A673 (cell line): ENCODE results near the gene HAPLN3. TPM values are rescaled to one million over a fixed set of nuclear protein-coding genes. Genes with fewer than 3 reads are reported as not detected.

Source experiments
- BruUV-seq: library from RNA; stranded (reverse); fragments of 400-500 nt; replicated peaks from 2 replicates; lab custom pipeline; 2021; lab: Mats Ljungman, UMichigan
- CTCF ChIA-PET: fragments of 300-600 bp; sonication (Branson Sonifier 250); formaldehyde crosslinking; loops from one replicate; lab custom pipeline; 2022; ENCODE audit warnings: antibody characterized with exemption; lab: Charles Lee
- POLR2A ChIA-PET: fragments of 300-600 bp; sonication (Branson Sonifier 250); formaldehyde crosslinking; loops from one replicate; lab custom pipeline; 2022; ENCODE audit warnings: antibody characterized with exemption; ENCODE audit not compliant: low non-redundant PET; lab: Charles Lee
- DNase-seq: peaks from one replicate; pipeline ENCODE4 v3.0.0-alpha.2; 2015; ENCODE audit warnings: low spot score
- H3K27ac ChIP-seq: fragments of 200-600 bp; sonication (generic); 2 replicates; pipeline ENCODE4 v1.5.1; 2016; ENCODE audit warnings: mixed run types, low read depth, mild to moderate bottlenecking, mixed read lengths, antibody characterized with exemption, low read length; ENCODE audit not compliant: poor library complexity, severe bottlenecking
- H3K27me3 ChIP-seq: fragments of 200-600 bp; sonication (generic); replicated peaks from 2 replicates; pipeline ENCODE4 v1.6.1; 2017; ENCODE audit warnings: mixed run types, low read depth, mild to moderate bottlenecking, mixed read lengths, antibody characterized with exemption, low read length; ENCODE audit not compliant: insufficient read depth, poor library complexity
- H3K36me3 ChIP-seq: fragments of 200-600 bp; sonication (generic); 2 replicates; pipeline ENCODE4 v1.6.1; 2016; ENCODE audit warnings: mixed run types, mild to moderate bottlenecking, mixed read lengths, antibody characterized with exemption, low read length; ENCODE audit not compliant: insufficient read depth, poor library complexity, severe bottlenecking
- H3K4me1 ChIP-seq: fragments of 200-600 bp; sonication (generic); 2 replicates; pipeline ENCODE4 v1.6.1; 2017; ENCODE audit warnings: mixed run types, mild to moderate bottlenecking, mixed read lengths, antibody characterized with exemption, low read length; ENCODE audit not compliant: insufficient read depth, poor library complexity, severe bottlenecking
- H3K4me3 ChIP-seq: fragments of 200-600 bp; sonication (generic); 2 replicates; pipeline ENCODE4 v1.5.1; 2016; ENCODE audit warnings: low read depth, mixed run types, mild to moderate bottlenecking, mixed read lengths, low read length; ENCODE audit not compliant: poor library complexity, severe bottlenecking
- H3K9me3 ChIP-seq: fragments of 200-600 bp; sonication (generic); 2 replicates; pipeline ENCODE4 v1.6.1; 2016; ENCODE audit warnings: mixed run types, low read depth, mild to moderate bottlenecking, mixed read lengths, antibody characterized with exemption, low read length; ENCODE audit not compliant: poor library complexity, severe bottlenecking
- EZH2 ChIP-seq: fragments of 200-600 bp; sonication (generic); IDR thresholded peaks from 2 replicates; pipeline ENCODE4 v1.6.1; 2017; ENCODE audit warnings: borderline replicate concordance, low read depth, mild to moderate bottlenecking, mixed read lengths, antibody characterized with exemption, low read length; ENCODE audit not compliant: poor library complexity, severe bottlenecking
- intact Hi-C: fragments of 100-400 bp; cut with micrococcal nuclease; formaldehyde crosslinking; loops from one replicate; pipeline ENCODE4 v1.10.0; 2022; ENCODE audit not compliant: unreplicated experiment
- total RNA-seq: library from RNA; stranded (reverse); gene quantifications from 2 replicates; pipeline ENCODE4 v1.2.3, GENCODE V29; 2021
- TF ChIP-seq, protein P1 (sequence below): fragments of 300-800, 200-600 bp; sonication (generic); conservative IDR thresholded peaks from 2 replicates; pipeline ENCODE4 v1.5.1; 2017; ENCODE audit warnings: low read depth, mild to moderate bottlenecking, antibody characterized with exemption, low read length, moderate library complexity, mixed read lengths

HAPLN3 gene
- total RNA-seq, 1 experiment from 2014 or later = 1.4 TPM

DNA sequence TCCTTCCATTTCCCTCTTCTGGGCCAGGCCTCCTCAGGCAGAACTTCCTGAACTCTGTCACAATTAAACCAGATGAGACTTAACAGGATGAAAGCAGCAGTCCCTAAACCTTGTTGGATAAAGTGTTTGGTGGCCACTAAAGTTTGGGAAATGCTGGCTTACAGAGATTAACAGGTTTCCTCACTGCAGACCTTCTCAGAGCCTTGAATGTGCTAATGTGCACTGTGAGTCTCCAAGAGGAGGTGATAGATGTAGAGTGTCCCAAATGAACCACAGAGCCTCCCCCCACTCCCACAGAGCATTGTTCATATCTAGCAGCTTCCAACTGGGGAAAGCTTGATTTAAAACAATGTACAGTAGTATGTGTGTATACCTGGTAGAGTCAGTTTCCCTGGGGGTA is 42.9 kb downstream of the HAPLN3 start:
- TF ChIP-seq, protein P1, sequence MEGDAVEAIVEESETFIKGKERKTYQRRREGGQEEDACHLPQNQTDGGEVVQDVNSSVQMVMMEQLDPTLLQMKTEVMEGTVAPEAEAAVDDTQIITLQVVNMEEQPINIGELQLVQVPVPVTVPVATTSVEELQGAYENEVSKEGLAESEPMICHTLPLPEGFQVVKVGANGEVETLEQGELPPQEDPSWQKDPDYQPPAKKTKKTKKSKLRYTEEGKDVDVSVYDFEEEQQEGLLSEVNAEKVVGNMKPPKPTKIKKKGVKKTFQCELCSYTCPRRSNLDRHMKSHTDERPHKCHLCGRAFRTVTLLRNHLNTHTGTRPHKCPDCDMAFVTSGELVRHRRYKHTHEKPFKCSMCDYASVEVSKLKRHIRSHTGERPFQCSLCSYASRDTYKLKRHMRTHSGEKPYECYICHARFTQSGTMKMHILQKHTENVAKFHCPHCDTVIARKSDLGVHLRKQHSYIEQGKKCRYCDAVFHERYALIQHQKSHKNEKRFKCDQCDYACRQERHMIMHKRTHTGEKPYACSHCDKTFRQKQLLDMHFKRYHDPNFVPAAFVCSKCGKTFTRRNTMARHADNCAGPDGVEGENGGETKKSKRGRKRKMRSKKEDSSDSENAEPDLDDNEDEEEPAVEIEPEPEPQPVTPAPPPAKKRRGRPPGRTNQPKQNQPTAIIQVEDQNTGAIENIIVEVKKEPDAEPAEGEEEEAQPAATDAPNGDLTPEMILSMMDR = no peak
- no peak for TF ChIP-seq EZH2
- no peaks in the 10 kb centered on the region for H3K4me1 ChIP-seq
- no peak for DNase-seq
- peaks cover 3% of the 10 kb centered on the region for H3K27me3 ChIP-seq
- POLR2A ChIA-PET = no interaction called here
- no peak overlapping the region for H3K27ac ChIP-seq
- BruUV-seq = no TSS peak
- intact Hi-C loops = no loop called here
- no peaks in the 10 kb centered on the region for H3K9me3 ChIP-seq
- CTCF ChIA-PET = no interaction called here
- no peak overlapping the region for H3K4me3 ChIP-seq
- no peaks in the 10 kb centered on the region for H3K36me3 ChIP-seq

DNA sequence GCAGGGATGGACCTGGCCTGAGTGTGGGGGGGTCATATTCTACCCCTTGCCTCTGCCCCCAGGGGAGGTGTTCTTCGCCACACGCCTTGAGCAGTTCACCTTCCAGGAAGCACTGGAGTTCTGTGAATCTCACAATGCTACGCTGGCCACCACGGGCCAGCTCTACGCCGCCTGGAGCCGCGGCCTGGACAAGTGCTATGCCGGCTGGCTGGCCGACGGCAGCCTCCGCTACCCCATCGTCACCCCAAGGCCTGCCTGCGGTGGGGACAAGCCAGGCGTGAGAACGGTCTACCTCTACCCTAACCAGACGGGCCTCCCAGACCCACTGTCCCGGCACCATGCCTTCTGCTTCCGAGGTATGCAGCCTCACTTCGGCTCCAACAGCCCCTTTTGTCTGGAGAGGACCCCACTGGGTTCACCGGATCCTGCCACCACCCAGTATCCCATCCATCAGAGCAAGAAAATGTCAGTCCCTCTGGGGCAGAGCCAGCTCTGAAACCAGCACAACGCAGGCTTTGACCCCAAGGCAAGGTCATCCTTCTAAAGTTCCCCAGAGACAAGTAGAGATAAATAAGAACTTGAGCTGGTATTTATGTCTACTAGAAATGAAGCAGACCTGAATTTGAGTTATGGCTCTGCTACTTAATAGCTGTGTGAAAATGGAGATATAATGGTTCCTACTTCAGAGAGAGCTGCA is 45.8 kb downstream of the HAPLN3 start:
- CTCF ChIA-PET = no interaction called here
- BruUV-seq = no TSS peak
- H3K4me1 ChIP-seq = no peaks in the 10 kb centered on the region
- H3K9me3 ChIP-seq = no peaks in the 10 kb centered on the region
- H3K27me3 ChIP-seq = no peaks in the 10 kb centered on the region
- intact Hi-C loops = no loop called here
- POLR2A ChIA-PET = no interaction called here
- no peaks in the 10 kb centered on the region for H3K36me3 ChIP-seq
- DNase-seq = no peak
- H3K27ac ChIP-seq = no peak overlapping the region
- no peak overlapping the region for H3K4me3 ChIP-seq
- no peak for TF ChIP-seq EZH2
- TF ChIP-seq, protein P1 = no peak

DNA sequence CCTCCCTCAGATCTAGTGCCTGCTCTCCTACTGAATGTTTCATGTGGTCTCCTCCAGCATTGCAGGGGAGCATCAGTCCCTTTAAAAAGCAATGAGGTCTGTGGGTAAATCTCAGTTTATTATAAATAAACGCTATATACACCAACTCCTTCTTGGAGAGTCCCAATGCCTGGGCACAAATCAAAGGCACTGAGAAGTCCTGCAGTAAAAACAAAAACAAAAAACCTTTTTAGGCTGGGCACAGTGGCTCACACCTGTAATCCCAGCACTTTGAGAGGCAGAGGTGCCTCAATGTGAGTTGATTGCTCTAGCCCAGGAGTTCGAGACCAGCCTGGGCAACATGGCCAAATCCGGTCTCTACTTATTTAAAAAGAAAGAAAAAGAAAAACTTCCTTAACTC is 47.1 kb downstream of the HAPLN3 start:
- Histone ChIP-seq H3K27ac (no peak overlapping the region), H3K36me3 (no peaks in the 10 kb centered on the region), H3K4me1 (no peaks in the 10 kb centered on the region), H3K27me3 (no peaks in the 10 kb centered on the region), H3K4me3 (no peak overlapping the region), H3K9me3 (no peaks in the 10 kb centered on the region)
- intact Hi-C loops = no loop called here
- CTCF ChIA-PET = no interaction called here
- BruUV-seq = no TSS peak
- TF ChIP-seq EZH2 = no peak
- POLR2A ChIA-PET = no interaction called here
- no peak for DNase-seq

DNA sequence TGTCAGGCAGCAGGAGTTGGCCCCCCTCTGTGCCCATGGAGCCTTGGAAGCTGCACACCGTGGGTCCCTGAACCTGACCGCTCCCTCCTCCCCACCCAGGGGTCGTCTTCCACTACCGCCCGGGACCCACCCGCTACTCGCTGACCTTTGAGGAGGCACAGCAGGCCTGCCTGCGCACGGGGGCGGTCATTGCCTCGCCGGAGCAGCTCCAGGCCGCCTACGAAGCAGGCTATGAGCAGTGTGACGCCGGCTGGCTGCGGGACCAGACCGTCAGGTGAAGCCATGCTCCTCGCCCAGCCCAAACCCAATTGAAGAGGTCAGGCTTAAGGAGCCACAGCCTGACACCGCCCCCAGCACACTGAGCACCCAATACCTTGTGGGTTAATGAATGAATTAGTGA is 48.2 kb downstream of the HAPLN3 start:
- TF ChIP-seq EZH2 = no peak
- TF ChIP-seq, protein P1 = no peak
- intact Hi-C loops = no loop called here
- H3K27me3 ChIP-seq = no peaks in the 10 kb centered on the region
- no peaks in the 10 kb centered on the region for H3K4me1 ChIP-seq
- ChIA-PET CTCF (no interaction called here), POLR2A (no interaction called here)
- H3K9me3 ChIP-seq = no peaks in the 10 kb centered on the region
- no TSS peak for BruUV-seq
- no peak overlapping the region for H3K4me3 ChIP-seq
- no peaks in the 10 kb centered on the region for H3K36me3 ChIP-seq
- no peak overlapping the region for H3K27ac ChIP-seq
- no peak for DNase-seq
